Stimulated activated CD8-positive, alpha-beta memory T cell treated with anti-CD3 and anti-CD28 coated beads, Interleukin-4, amount 100 ng/mL, for 1 hour (primary cell): ENCODE results near the gene IQGAP1.

Experiments used
- DNase-seq, 2 donors: peaks; one replicate each; pipeline ENCODE4 v3.0.0-alpha.2; 2020; ENCODE audit warnings: low read depth in 2 of 2, low spot score in 1 of 2

Gene IQGAP1

GRCh38 chr15:90529371-90530249, 141.6 kb downstream of the IQGAP1 start, which contains the start of gene CRTC3:
Gene CRTC3 (plus strand): TSS chr15:90529923. CDS start chr15:90530072, 149 bp downstream.
- DNase-seq: peak; percentile 10 to 18

GRCh38 chr15:90530250-90531051, 142.4 kb downstream of the IQGAP1 start:
- peak; percentile 9 for DNase-seq

GRCh38 chr15:90531147-90531546, 143.1 kb downstream of the IQGAP1 start:
- DNase-seq: no peak

GRCh38 chr15:90535254-90535653, 147.2 kb downstream of the IQGAP1 start:
- no peak for DNase-seq

GRCh38 chr15:90539789-90540188, 151.7 kb downstream of the IQGAP1 start:
- no peak for DNase-seq

GRCh38 chr15:90540768-90541167, 152.7 kb downstream of the IQGAP1 start:
- no peak for DNase-seq

- DNase-seq: no peak
Observed at GRCh38 chr15:90545095-90545494, 157.1 kb downstream of the IQGAP1 start.

GRCh38 chr15:90547540-90547939, 159.5 kb downstream of the IQGAP1 start:
- DNase-seq: no peak

- no peak for DNase-seq
Observed at GRCh38 chr15:90550919-90551318, 162.9 kb downstream of the IQGAP1 start.
